ENCODE data around the gene TRPV2. TPM values are rescaled to one million over a fixed set of nuclear protein-coding genes. Genes with fewer than 3 reads are reported as not detected.

TRPV2 gene
- 38.3 and 39.7 TPM in 2 replicates for total RNA-seq

GRCh38 chr17:16415031-16415924 is at the start of gene TRPV2:
TSS of gene TRPV2 (plus strand) at chr17:16415571. CDS start at chr17:16417669, 2,098 bp downstream.

GRCh38 chr17:16380640-16381495 is 34.5 kb upstream of the TRPV2 start, which contains the start of gene UBB:
TSS of gene UBB (plus strand) at chr17:16381091. CDS start at chr17:16381908, 817 bp downstream.

Other genes starting within 250 kb of the TRPV2 start
- 56.9 and 58.0 TPM in 2 replicates for gene NCOR1, start 200.0 kb upstream of the TRPV2 start, total RNA-seq
- 18.7 and 20.8 TPM in 2 replicates for gene PIGL, start 198.4 kb upstream of the TRPV2 start, total RNA-seq
- gene CENPV, start 62.1 kb upstream of the TRPV2 start, total RNA-seq = 50.5 and 57.8 TPM in 2 replicates
- 1,084 and 1,328 TPM in 2 replicates for gene UBB, start 34.5 kb upstream of the TRPV2 start, total RNA-seq
- gene LRRC75A, start 76.6 kb downstream of the TRPV2 start, total RNA-seq = 0.34 and 0.59 TPM in 2 replicates
- 5.7 and 6.2 TPM in 2 replicates for gene ZNF287, start 153.6 kb downstream of the TRPV2 start, total RNA-seq
- 1.8 and 3.2 TPM in 2 replicates for gene ZNF624, start 238.3 kb downstream of the TRPV2 start, total RNA-seq